Endothelial cell (in vitro differentiated cells): ENCODE results near the gene GINS1. TPM values are rescaled to one million over a fixed set of nuclear protein-coding genes. Genes with fewer than 3 reads are reported as not detected.

ENCODE experiments used
- DNase-seq: peaks from one replicate; pipeline ENCODE4 v3.0.0; 2021; ENCODE audit warnings: low spot score
- H3K27ac Mint-ChIP-seq: one replicate; pipeline ENCODE4 v1.8.0; 2021; ENCODE audit warnings: mixed read lengths, inconsistent platforms; ENCODE audit not compliant: unreplicated experiment
- H3K27me3 Mint-ChIP-seq: one replicate; pipeline ENCODE4 v1.8.0; 2021; ENCODE audit warnings: mild to moderate bottlenecking, moderate library complexity, mixed read lengths, inconsistent platforms; ENCODE audit not compliant: unreplicated experiment
- H3K36me3 Mint-ChIP-seq: one replicate; pipeline ENCODE4 v1.8.0; 2021; ENCODE audit warnings: mild to moderate bottlenecking, low read depth, mixed read lengths, inconsistent platforms; ENCODE audit not compliant: unreplicated experiment
- H3K4me1 Mint-ChIP-seq: one replicate; pipeline ENCODE4 v1.8.0; 2021; ENCODE audit warnings: mild to moderate bottlenecking, mixed read lengths, inconsistent platforms; ENCODE audit not compliant: unreplicated experiment
- H3K4me3 Mint-ChIP-seq: one replicate; pipeline ENCODE4 v1.8.0; 2021; ENCODE audit warnings: mild to moderate bottlenecking, mixed read lengths, inconsistent platforms; ENCODE audit not compliant: unreplicated experiment
- H3K9me3 Mint-ChIP-seq: one replicate; pipeline ENCODE4 v1.8.0; 2021; ENCODE audit warnings: mixed read lengths, inconsistent platforms; ENCODE audit not compliant: unreplicated experiment
- CTCF ChIP-seq: fragments of 200-600 bp; sonication (generic); IDR thresholded peaks from one replicate; pipeline ENCODE4 v1.5.0; 2021; ENCODE audit warnings: antibody characterized with exemption; ENCODE audit not compliant: unreplicated experiment
- total RNA-seq: library from RNA; stranded (reverse); fragmentation: NEBNext Ultra II Directional; extraction: Animal tissue kit (Norgen Biotek cat#: 25700); gene quantifications from one replicate; pipeline ENCODE4 v1.2.1, GENCODE V29; 2021; ENCODE audit not compliant: unreplicated experiment

GINS1 gene
- total RNA-seq, 1 donor from 2014 or later, result 12.3 TPM

DNA sequence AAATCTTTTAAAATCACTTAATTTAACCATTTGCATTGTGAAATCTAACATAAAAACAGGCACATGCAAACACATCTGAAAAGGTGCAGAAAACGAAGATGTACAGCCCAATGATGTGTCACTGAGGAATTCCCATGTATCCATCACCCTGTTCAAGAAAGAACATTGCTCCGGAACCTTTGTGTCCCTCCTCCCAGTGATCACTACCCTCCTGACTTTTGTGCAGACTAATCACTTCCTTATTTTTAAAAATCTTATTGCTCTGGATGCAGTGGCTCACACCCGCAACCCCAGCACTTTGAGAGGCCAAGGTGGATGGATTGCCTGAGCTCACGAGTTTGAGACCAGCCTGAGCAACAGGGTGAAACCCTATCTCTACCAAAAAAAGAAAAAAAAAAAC is 14.6 kb downstream of the GINS1 start:
- H3K9me3 Mint-ChIP-seq, result no peaks in the 10 kb centered on the region
- H3K36me3 Mint-ChIP-seq, result peaks cover 14% of the 10 kb centered on the region
- H3K4me1 Mint-ChIP-seq, result no peaks in the 10 kb centered on the region
- no peak for DNase-seq
- H3K27me3 Mint-ChIP-seq, result peaks cover 2% of the 10 kb centered on the region
- TF ChIP-seq CTCF, result no peak
- no peak overlapping the region for H3K27ac Mint-ChIP-seq
- H3K4me3 Mint-ChIP-seq, result no peak overlapping the region

DNA sequence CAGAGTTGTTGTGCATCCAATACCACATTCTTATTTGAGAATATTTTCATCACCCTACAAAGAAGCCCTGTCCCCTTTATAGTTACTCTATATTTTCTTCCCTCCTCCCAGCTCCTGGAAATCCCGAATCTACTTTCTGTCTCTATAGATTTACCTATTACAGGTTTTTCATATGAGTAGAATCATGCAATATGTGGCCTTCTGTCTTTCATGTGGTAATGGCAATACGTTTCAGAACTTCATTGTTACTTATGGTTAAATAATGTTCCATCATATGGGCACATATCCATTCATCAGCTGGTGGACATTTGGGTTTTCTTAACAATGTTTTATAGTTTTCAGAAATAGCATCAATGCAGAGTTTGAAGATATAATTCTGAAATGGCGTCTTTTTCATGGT is 17.1 kb downstream of the GINS1 start:
- no peak for DNase-seq
- Mint-ChIP-seq H3K36me3 (peaks cover 9% of the 10 kb centered on the region), H3K27ac (no peak overlapping the region), H3K9me3 (no peaks in the 10 kb centered on the region), H3K4me3 (no peak overlapping the region), H3K4me1 (no peaks in the 10 kb centered on the region), H3K27me3 (no peaks in the 10 kb centered on the region)
- no peak for TF ChIP-seq CTCF

DNA sequence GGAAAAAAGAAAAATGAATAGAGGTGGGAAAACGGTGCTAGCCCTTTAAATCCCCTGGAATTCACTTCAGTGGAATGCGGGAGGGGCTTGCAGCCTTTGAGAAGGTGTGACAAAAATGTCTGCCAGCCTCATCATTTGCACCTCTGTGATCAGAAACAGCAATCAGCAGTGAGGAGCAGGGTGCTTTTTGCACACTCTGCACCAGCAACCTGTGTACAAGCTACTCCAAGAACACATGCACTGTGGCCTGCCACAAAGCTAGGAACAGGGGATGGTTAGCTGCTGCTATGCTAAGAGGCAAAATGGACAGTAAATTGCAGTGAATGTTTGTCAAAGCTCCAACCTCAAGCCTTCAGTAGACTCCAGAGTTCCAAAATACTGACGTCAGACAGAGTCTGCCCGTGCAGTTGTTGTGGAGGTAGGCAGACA is 29.7 kb downstream of the GINS1 start:
- no peak for DNase-seq
- Mint-ChIP-seq H3K4me3 (no peak overlapping the region), H3K27me3 (no peaks in the 10 kb centered on the region), H3K36me3 (no peaks in the 10 kb centered on the region), H3K9me3 (no peaks in the 10 kb centered on the region), H3K27ac (no peak overlapping the region), H3K4me1 (no peaks in the 10 kb centered on the region)
- no peak for TF ChIP-seq CTCF

GRCh38 chr20:25439328-25439727 is 31.9 kb downstream of the GINS1 start:
- no peak for DNase-seq
- TF ChIP-seq CTCF, result no peak
- H3K4me1 Mint-ChIP-seq, result no peaks in the 10 kb centered on the region
- H3K4me3 Mint-ChIP-seq, result no peak overlapping the region
- H3K9me3 Mint-ChIP-seq, result no peaks in the 10 kb centered on the region
- H3K27ac Mint-ChIP-seq, result no peak overlapping the region
- H3K27me3 Mint-ChIP-seq, result no peaks in the 10 kb centered on the region
- no peaks in the 10 kb centered on the region for H3K36me3 Mint-ChIP-seq

DNA sequence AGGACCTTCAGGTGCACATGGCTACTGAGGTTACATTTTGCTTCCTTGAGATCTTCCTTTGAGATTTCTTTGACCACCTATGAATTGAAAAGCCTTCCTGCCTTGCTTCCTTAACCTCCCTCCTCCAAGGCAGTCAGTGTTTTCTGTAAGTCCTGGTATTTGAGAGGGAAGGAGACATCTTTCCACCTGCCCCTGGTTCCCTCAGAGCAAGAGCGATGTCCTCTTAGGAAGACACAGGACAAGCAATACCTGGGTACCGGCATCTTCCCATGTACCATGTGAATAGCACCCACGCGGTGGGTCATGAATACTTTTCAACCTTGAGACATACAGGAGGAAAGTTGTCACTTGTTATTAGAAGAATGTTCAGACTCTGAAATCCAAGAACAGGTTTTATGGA is 37.1 kb downstream of the GINS1 start:
- Mint-ChIP-seq H3K9me3 (no peaks in the 10 kb centered on the region), H3K27me3 (no peaks in the 10 kb centered on the region), H3K4me3 (no peak overlapping the region), H3K27ac (no peak overlapping the region), H3K36me3 (peaks cover 24% of the 10 kb centered on the region), H3K4me1 (peaks cover 11% of the 10 kb centered on the region)
- DNase-seq, result no peak
- no peak for TF ChIP-seq CTCF
